Breast epithelium (tissue), 3 donors: ENCODE measurements around the gene USP33.

Source experiments
- POLR2A ChIP-seq: fragments of 450-650 bp; IDR thresholded peaks from one replicate; pipeline ENCODE4 v1.6.1; 2016; ENCODE audit warnings: antibody characterized with exemption, mild to moderate bottlenecking, moderate library complexity
- TF ChIP-seq, protein P1 (sequence below), 3 donors: fragments of 450-650 bp; IDR thresholded peaks; one replicate each; pipeline ENCODE4 v1.5.1; 2016 to 2017; ENCODE audit warnings: antibody characterized with exemption in 3 of 3, mild to moderate bottlenecking in 3 of 3, moderate library complexity in 3 of 3

DNA sequence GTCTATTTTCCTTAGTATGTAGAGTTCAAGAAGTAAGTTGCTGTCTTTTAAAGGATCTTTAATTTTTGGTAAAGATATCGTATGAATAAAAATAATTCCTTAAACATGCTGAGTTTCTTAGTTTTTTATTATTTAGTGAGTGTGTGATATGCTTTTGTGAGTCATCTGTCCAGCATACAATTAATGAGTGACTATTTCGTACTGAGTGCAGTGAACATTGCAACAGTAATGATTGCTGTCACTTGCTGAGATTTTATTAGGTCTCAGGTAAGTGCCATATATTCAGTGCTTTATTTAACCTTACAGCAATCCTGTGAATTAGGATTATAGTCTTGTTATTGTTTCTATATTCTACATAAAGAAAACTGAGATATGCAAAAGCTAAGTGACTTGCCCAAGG, 42.4 kb upstream of the USP33 start:
- TF ChIP-seq, protein P1, sequence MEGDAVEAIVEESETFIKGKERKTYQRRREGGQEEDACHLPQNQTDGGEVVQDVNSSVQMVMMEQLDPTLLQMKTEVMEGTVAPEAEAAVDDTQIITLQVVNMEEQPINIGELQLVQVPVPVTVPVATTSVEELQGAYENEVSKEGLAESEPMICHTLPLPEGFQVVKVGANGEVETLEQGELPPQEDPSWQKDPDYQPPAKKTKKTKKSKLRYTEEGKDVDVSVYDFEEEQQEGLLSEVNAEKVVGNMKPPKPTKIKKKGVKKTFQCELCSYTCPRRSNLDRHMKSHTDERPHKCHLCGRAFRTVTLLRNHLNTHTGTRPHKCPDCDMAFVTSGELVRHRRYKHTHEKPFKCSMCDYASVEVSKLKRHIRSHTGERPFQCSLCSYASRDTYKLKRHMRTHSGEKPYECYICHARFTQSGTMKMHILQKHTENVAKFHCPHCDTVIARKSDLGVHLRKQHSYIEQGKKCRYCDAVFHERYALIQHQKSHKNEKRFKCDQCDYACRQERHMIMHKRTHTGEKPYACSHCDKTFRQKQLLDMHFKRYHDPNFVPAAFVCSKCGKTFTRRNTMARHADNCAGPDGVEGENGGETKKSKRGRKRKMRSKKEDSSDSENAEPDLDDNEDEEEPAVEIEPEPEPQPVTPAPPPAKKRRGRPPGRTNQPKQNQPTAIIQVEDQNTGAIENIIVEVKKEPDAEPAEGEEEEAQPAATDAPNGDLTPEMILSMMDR (IDR thresholded peaks at IDR 0.05), result no peak
- no peak for TF ChIP-seq POLR2A
